Activated CD8-positive, alpha-beta T cell treated with anti-CD3 and anti-CD28 coated beads, Interleukin-2, amount 10 ng/mL, durations not matched to agents 7 days and 5 days (primary cell): ENCODE results near the gene CABLES2. TPM values are rescaled to one million over a fixed set of nuclear protein-coding genes. Genes with fewer than 3 reads are reported as not detected.

Experiments
- ATAC-seq: fragments of 150-1000 bp; cut with Tn5 transposase; one replicate; pipeline ENCODE4 v1.10.0; 2021; ENCODE audit warnings: moderate library complexity
- CTCF ChIA-PET: fragments of 350-600 bp; sonication (Branson Sonifier 250); formaldehyde crosslinking; loops from one replicate; lab custom pipeline; 2021; ENCODE audit warnings: antibody characterized with exemption; lab: Charles Lee
- POLR2A ChIA-PET: fragments of 350-600 bp; sonication (Branson Sonifier 250); formaldehyde crosslinking; loops from one replicate; lab custom pipeline; 2021; ENCODE audit warnings: antibody characterized with exemption; lab: Charles Lee
- DNase-seq: peaks from one replicate; pipeline ENCODE4 v3.0.0-alpha.2; 2020
- H3K27ac Mint-ChIP-seq: one replicate; pipeline ENCODE4 v1.8.0; 2021; ENCODE audit warnings: mild to moderate bottlenecking, mixed read lengths
- H3K27me3 Mint-ChIP-seq: one replicate; pipeline ENCODE4 v1.8.0; 2021; ENCODE audit warnings: low read depth, mixed read lengths
- H3K36me3 Mint-ChIP-seq: one replicate; pipeline ENCODE4 v1.8.0; 2021; ENCODE audit warnings: low read depth, mixed read lengths
- H3K4me1 Mint-ChIP-seq: one replicate; pipeline ENCODE4 v1.8.0; 2021; ENCODE audit warnings: low read depth, mixed read lengths
- H3K4me3 Mint-ChIP-seq: one replicate; pipeline ENCODE4 v1.8.0; 2021; ENCODE audit warnings: mild to moderate bottlenecking, mixed read lengths
- H3K9me3 Mint-ChIP-seq: one replicate; pipeline ENCODE4 v1.8.0; 2022; ENCODE audit warnings: mixed read lengths; ENCODE audit not compliant: insufficient read depth
- total RNA-seq, 2 experiments: library from RNA; stranded (reverse); gene quantifications; one replicate each; pipeline ENCODE4 v1.2.3, GENCODE V29; 2021

The CABLES2 gene
- total RNA-seq, 2 experiments from 2014 or later: 17.0 to 17.5 TPM

- ChIA-PET POLR2A (no interaction called here), CTCF (no interaction called here)
- no peaks in the 10 kb centered on the region for H3K36me3 Mint-ChIP-seq
- no peaks in the 10 kb centered on the region for H3K9me3 Mint-ChIP-seq
- H3K4me1 Mint-ChIP-seq: no peaks in the 10 kb centered on the region
- DNase-seq (no peak), ATAC-seq (no peak)
- no peak overlapping the region for H3K4me3 Mint-ChIP-seq
- no peaks in the 10 kb centered on the region for H3K27me3 Mint-ChIP-seq
- no peak overlapping the region for H3K27ac Mint-ChIP-seq
Measured at GRCh38 chr20:62446888-62447869, 40.1 kb upstream of the CABLES2 start.

GRCh38 chr20:62446481-62446880, 39.4 kb upstream of the CABLES2 start:
- Mint-ChIP-seq H3K4me1 (no peaks in the 10 kb centered on the region), H3K9me3 (no peaks in the 10 kb centered on the region), H3K36me3 (no peaks in the 10 kb centered on the region), H3K4me3 (no peak overlapping the region), H3K27ac (no peak overlapping the region), H3K27me3 (no peaks in the 10 kb centered on the region)
- ChIA-PET POLR2A (no interaction called here), CTCF (no interaction called here)
- no peak for ATAC-seq
- DNase-seq: no peak

GRCh38 chr20:62445553-62446340, 38.7 kb upstream of the CABLES2 start:
- Mint-ChIP-seq H3K4me1 (no peaks in the 10 kb centered on the region), H3K27me3 (no peaks in the 10 kb centered on the region), H3K9me3 (no peaks in the 10 kb centered on the region), H3K27ac (no peak overlapping the region), H3K4me3 (no peak overlapping the region), H3K36me3 (no peaks in the 10 kb centered on the region)
- CTCF ChIA-PET: no interaction called here
- no peak for DNase-seq
- no peak for ATAC-seq
- POLR2A ChIA-PET: no interaction called here

GRCh38 chr20:62444286-62444685, 37.2 kb upstream of the CABLES2 start:
- Mint-ChIP-seq H3K27me3 (no peaks in the 10 kb centered on the region), H3K4me3 (no peak overlapping the region), H3K36me3 (no peaks in the 10 kb centered on the region), H3K4me1 (no peaks in the 10 kb centered on the region), H3K9me3 (no peaks in the 10 kb centered on the region), H3K27ac (no peak overlapping the region)
- CTCF ChIA-PET: interaction anchor here (1.0 kb wide), 1 partner anchor 364 kb away, joined by 3 read pairs; no protein-coding TSS in a partner anchor
- ATAC-seq: no peak
- no peak for DNase-seq
- POLR2A ChIA-PET: no interaction called here

- no peaks in the 10 kb centered on the region for H3K27me3 Mint-ChIP-seq
- H3K4me1 Mint-ChIP-seq: no peaks in the 10 kb centered on the region
- no peaks in the 10 kb centered on the region for H3K36me3 Mint-ChIP-seq
- POLR2A ChIA-PET: no interaction called here
- no peak overlapping the region for H3K4me3 Mint-ChIP-seq
- CTCF ChIA-PET: no interaction called here
- DNase-seq (no peak), ATAC-seq (no peak)
- H3K9me3 Mint-ChIP-seq: no peaks in the 10 kb centered on the region
- H3K27ac Mint-ChIP-seq: no peak overlapping the region
Measured at GRCh38 chr20:62441987-62442539, 35.0 kb upstream of the CABLES2 start.

GRCh38 chr20:62439218-62439617, 32.1 kb upstream of the CABLES2 start:
- CTCF ChIA-PET: no interaction called here
- no peaks in the 10 kb centered on the region for H3K4me1 Mint-ChIP-seq
- POLR2A ChIA-PET: interaction anchor here (1.0 kb wide), 1 partner anchor 73 kb away, joined by 3 read pairs; no protein-coding TSS in a partner anchor

GRCh38 chr20:62437927-62438326, 30.8 kb upstream of the CABLES2 start:
- no peaks in the 10 kb centered on the region for H3K36me3 Mint-ChIP-seq
- H3K27ac Mint-ChIP-seq: no peak overlapping the region
- H3K4me1 Mint-ChIP-seq: no peaks in the 10 kb centered on the region
- ATAC-seq (no peak), DNase-seq (no peak)
- CTCF ChIA-PET: no interaction called here
- H3K4me3 Mint-ChIP-seq: no peak overlapping the region
- H3K27me3 Mint-ChIP-seq: peaks cover 23% of the 10 kb centered on the region
- POLR2A ChIA-PET: no interaction called here
- no peaks in the 10 kb centered on the region for H3K9me3 Mint-ChIP-seq

More at GRCh38 chr20:62439218-62439617, 32.1 kb upstream of the CABLES2 start:
- DNase-seq (no peak), ATAC-seq (no peak)
- no peaks in the 10 kb centered on the region for H3K36me3 Mint-ChIP-seq
- no peaks in the 10 kb centered on the region for H3K9me3 Mint-ChIP-seq
- peaks cover 14% of the 10 kb centered on the region for H3K27me3 Mint-ChIP-seq
- H3K27ac Mint-ChIP-seq: no peak overlapping the region
- H3K4me3 Mint-ChIP-seq: no peak overlapping the region

GRCh38 chr20:62437496-62437895, 30.4 kb upstream of the CABLES2 start:
- Mint-ChIP-seq H3K27ac (no peak overlapping the region), H3K4me1 (no peaks in the 10 kb centered on the region), H3K27me3 (peaks cover 24% of the 10 kb centered on the region), H3K36me3 (no peaks in the 10 kb centered on the region), H3K4me3 (no peak overlapping the region), H3K9me3 (no peaks in the 10 kb centered on the region)
- ATAC-seq (no peak), DNase-seq (no peak)
- ChIA-PET CTCF (no interaction called here), POLR2A (no interaction called here)

GRCh38 chr20:62436692-62437091, 29.6 kb upstream of the CABLES2 start:
- Mint-ChIP-seq H3K36me3 (no peaks in the 10 kb centered on the region), H3K4me3 (no peak overlapping the region), H3K27ac (no peak overlapping the region), H3K27me3 (peaks cover 24% of the 10 kb centered on the region), H3K9me3 (no peaks in the 10 kb centered on the region), H3K4me1 (no peaks in the 10 kb centered on the region)
- ChIA-PET CTCF (no interaction called here), POLR2A (no interaction called here)
- DNase-seq (no peak), ATAC-seq (no peak)

- Mint-ChIP-seq H3K36me3 (no peaks in the 10 kb centered on the region), H3K27me3 (peaks cover 24% of the 10 kb centered on the region)
Measured at GRCh38 chr20:62433658-62434497, 26.8 kb upstream of the CABLES2 start.

GRCh38 chr20:62430866-62431447, 23.9 kb upstream of the CABLES2 start:
- DNase-seq (no peak), ATAC-seq (no peak)
- ChIA-PET POLR2A (no interaction called here), CTCF (no interaction called here)
- peaks cover 24% of the 10 kb centered on the region for H3K27me3 Mint-ChIP-seq
- H3K27ac Mint-ChIP-seq: no peak overlapping the region
- H3K9me3 Mint-ChIP-seq: no peaks in the 10 kb centered on the region
- H3K36me3 Mint-ChIP-seq: no peaks in the 10 kb centered on the region
- no peaks in the 10 kb centered on the region for H3K4me1 Mint-ChIP-seq
- H3K4me3 Mint-ChIP-seq: no peak overlapping the region

More at GRCh38 chr20:62433658-62434497, 26.8 kb upstream of the CABLES2 start:
- ATAC-seq (no peak), DNase-seq (no peak)
- ChIA-PET POLR2A (no interaction called here), CTCF (no interaction called here)
- Mint-ChIP-seq H3K4me1 (no peaks in the 10 kb centered on the region), H3K4me3 (no peak overlapping the region), H3K9me3 (no peaks in the 10 kb centered on the region), H3K27ac (no peak overlapping the region)
